Measurements from ENCODE around the gene LPIN2.

Gene LPIN2

DNA sequence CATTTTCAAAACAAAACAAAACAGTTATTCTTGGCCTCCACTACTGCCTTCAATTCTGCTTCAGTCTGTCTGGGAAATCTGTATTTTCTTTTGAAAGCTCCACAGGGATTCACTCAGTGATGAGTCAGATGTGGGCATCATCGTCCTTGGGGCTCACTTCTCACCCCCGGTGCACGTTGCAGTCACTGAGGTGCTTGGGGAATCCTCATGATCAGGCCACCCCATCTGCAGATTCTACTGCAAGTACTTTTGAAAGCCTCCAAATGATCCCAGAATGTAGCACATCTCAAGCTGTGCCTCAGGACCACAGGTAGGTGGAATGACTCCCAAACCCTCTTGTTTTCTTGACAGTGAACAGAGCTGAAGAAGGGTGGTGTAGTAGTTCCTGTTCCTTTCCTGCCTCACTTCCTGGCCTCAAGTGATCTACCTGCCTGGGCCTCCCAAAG, 34.3 kb downstream of the LPIN2 start:
- ChIA-PET CTCF (interaction anchor here (0.8 to 0.9 kb wide), 2 partner anchors 11 to 28 kb away, joined by 3 to 4 read pairs; no protein-coding TSS in a partner anchor), POLR2A (interaction anchor here (0.7 kb wide), 1 partner anchor 17 kb away, joined by 3 read pairs; no protein-coding TSS in a partner anchor)
- peak overlapping the region; percentile 12 for H3K4me3 ChIP-seq (ENCODE audit: low read depth, low read length)

GRCh38 chr18:2978208-2978607, 34.7 kb downstream of the LPIN2 start:
- peak overlapping the region; percentile 12 for H3K4me3 ChIP-seq (ENCODE audit: low read depth, low read length)
- no peak for DNase-seq (ENCODE audit: low read depth, low spot score)
- TF ChIP-seq CTCF (IDR thresholded peaks at IDR 0.05; ENCODE audit: insufficient read depth, low read length, missing control alignments), result no peak
- ChIA-PET POLR2A (interaction anchor here (0.7 kb wide), 1 partner anchor 17 kb away, joined by 3 read pairs; no protein-coding TSS in a partner anchor), CTCF (interaction anchor here (0.8 to 2.0 kb wide), 3 partner anchors 11 to 85 kb away, joined by 3 to 9 read pairs (median 4); no protein-coding TSS in a partner anchor)

More for the DNA sequence above, 34.3 kb downstream of the LPIN2 start:
- TF ChIP-seq CTCF (IDR thresholded peaks at IDR 0.05; ENCODE audit: insufficient read depth, low read length, missing control alignments), result no peak
- DNase-seq (ENCODE audit: low read depth, low spot score), result peak; percentile 71

GRCh38 chr18:2976218-2977132, 36.5 kb downstream of the LPIN2 start:
- DNase-seq (ENCODE audit: low read depth, low spot score), result no peak
- ChIA-PET CTCF (interaction anchor here (0.6 to 2.3 kb wide), 7 partner anchors 9 to 175 kb away, joined by 3 to 14 read pairs (median 4); no protein-coding TSS in a partner anchor), POLR2A (no interaction called here)
- H3K4me3 ChIP-seq (ENCODE audit: low read depth, low read length), result no peak overlapping the region
- TF ChIP-seq CTCF (IDR thresholded peaks at IDR 0.05; ENCODE audit: insufficient read depth, low read length, missing control alignments), result no peak

DNA sequence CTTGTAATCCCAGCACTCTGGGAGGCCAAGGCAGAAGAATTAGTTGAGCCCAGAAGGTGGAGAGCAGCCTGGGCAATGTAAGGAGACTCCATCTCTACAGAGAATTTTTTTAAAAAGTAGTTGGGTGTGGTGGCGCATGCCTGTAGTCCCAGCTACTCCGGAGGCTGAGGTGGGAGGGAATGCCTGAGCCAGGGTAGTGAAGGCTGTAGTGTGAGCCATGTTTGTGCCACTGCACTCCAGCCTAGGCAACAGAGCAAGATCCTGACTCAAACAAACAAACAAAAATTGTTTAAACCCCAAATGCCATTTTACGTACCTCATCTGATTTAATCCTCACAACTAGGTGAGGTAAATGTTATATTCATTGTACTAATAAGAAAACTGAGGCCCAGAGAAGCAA, 38.2 kb downstream of the LPIN2 start:
- TF ChIP-seq CTCF (IDR thresholded peaks at IDR 0.05; ENCODE audit: insufficient read depth, low read length, missing control alignments), result no peak
- ChIA-PET POLR2A (no interaction called here), CTCF (interaction anchor here (1.2 to 2.3 kb wide), 3 partner anchors 11 to 272 kb away, joined by 3 to 14 read pairs (median 6); no protein-coding TSS in a partner anchor)
- no peak for DNase-seq (ENCODE audit: low read depth, low spot score)
- H3K4me3 ChIP-seq (ENCODE audit: low read depth, low read length), result no peak overlapping the region

- POLR2A ChIA-PET, result no interaction called here
- DNase-seq (ENCODE audit: low read depth, low spot score), result no peak
- CTCF ChIA-PET, result interaction anchor here (1.7 kb wide), 1 partner anchor 14 kb away, joined by 10 read pairs; no protein-coding TSS in a partner anchor
- TF ChIP-seq CTCF (IDR thresholded peaks at IDR 0.05; ENCODE audit: insufficient read depth, low read length, missing control alignments), result no peak
- no peak overlapping the region for H3K4me3 ChIP-seq (ENCODE audit: low read depth, low read length)
Observed at GRCh38 chr18:2971741-2972552, 41.0 kb downstream of the LPIN2 start.
